ENCODE data around the gene SDR42E2.
"Not testable (repeated sequence)": the region's sequence is repeated elsewhere in the genome, so short reads cannot be mapped to it uniquely, and the experiment has no call there.

Gene SDR42E2

GRCh38 chr16:22214889-22215288 lies 52.6 kb downstream of the SDR42E2 start:
- no peak for DNase-seq

DNA sequence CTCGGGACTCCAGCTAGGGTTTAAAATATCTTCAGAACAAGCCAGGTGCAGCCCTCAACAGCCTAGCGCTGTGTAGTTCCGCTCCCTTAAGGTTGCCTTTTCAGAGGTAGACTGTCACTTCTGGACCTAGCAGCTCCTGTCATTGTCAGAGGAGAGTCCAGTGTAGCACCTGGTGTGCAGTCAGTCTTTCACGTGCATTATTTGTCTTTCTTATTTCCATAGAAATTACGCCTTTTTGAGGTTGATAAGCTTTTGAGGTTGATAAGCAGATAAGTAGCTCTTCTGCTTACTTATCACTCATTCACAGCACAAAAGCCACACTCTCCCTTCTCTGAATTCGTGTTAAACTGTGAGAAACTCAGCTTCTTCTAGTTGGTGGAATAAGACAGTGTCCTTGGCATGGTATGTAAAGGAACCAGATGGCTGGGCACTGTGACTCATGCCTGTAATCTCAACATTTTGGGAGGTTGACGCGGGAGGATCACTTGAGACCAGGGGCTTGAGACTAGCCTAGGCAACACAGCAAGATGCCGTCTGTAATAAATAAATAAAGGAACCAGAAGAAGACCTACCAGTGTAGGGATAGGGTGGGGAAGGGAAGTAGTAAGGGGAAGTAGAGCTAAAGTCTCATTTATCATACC lies 54.0 kb downstream of the SDR42E2 start:
- no peak for DNase-seq

GRCh38 chr16:22216832-22217225 lies 54.5 kb downstream of the SDR42E2 start:
- DNase-seq: not testable (repeated sequence)

DNA sequence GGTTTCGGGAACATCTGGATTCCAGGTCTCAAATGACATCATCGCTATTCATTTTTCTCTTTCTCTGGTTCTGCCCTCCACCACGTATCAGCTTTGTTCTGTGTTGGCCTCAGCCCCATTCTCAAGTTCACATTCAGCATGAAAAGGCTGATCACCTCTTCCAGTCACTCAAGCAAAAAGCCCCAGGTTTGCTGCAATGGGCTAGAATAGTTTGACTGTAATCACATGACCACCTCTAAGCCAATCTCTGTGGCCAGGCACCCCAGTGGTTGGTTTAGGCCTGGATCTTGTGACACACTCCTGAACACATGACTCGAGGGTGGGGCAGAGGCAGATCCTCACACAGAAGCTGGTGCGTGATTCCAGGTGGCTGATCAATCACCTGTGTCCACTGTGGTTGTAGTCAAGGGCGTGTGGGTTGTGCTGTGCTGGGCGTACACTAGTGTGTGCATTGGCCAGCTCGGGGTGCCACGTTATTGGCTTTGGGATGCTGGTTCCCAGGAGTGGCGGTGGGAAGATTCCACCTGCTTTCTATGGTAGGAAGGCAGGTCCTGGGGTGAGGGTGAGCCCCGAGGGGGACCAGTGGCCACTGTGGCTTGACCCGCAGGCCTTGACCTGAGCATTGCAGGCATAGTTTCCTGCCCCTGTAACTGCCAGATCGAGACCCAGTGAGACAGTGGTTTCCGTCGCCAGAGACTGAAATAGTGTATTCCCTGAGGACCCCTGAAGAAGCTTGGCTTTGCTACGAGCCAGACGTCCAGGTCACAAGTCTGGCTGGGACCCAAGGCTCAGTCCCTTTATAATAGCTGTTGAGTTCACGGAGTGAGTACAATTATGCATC lies 55.8 kb downstream of the SDR42E2 start:
- no peak for DNase-seq

DNA sequence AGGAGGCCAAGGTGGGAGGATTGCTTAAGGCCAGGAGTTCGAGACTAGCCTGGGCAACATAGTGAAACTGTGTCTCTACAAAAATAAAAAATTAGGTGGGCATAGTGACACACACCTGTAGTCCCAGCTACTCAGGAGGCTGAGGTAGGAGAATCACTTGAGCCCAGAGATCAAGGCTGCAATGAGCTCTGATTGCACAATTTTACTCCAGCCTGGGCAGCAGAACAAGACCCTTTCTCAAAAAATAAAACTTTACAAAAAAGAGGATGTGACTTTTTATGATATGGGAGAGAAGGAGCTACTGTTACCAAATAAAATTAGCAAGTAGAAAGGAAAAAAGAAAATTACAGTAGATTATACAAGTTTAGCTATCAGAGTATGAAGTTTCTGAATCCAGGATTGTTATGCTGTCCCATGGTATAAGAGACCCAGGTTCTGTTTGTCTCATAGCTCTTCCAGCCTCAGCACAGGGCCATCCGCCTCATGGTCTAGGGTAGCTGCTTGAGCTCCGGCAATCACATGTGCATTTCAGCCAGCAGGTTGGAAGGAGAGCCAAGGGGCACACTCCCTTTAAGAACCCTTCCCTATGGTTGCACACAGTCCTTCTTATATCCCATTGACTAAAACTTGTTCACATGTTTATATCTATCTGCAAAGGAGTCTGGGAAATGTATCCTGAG lies 57.2 kb downstream of the SDR42E2 start:
- no peak for DNase-seq

- DNase-seq: no peak
These were observed 57.7 kb downstream of the SDR42E2 start for GRCh38 chr16:22220069-22220440.

DNA sequence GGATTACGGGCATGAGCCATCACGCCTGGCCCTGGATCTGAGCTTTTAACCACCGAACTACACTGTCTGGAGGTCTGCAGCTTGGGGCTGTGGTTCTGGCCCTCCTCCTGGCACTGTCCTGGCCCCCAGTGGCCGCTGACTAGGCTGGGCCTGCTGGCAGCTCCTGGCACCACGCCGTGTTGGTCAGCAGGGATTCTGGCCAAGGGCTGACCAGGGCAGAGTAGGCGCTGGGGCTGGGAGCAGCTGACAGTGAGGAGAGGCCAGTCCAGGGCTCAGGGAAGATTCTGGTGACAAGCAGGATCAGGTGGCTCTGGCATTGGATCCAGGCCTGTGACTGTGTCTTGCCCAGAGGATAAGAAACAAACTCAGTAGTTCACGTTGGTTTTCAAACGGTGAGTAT lies 58.4 kb downstream of the SDR42E2 start:
- DNase-seq: no peak

DNA sequence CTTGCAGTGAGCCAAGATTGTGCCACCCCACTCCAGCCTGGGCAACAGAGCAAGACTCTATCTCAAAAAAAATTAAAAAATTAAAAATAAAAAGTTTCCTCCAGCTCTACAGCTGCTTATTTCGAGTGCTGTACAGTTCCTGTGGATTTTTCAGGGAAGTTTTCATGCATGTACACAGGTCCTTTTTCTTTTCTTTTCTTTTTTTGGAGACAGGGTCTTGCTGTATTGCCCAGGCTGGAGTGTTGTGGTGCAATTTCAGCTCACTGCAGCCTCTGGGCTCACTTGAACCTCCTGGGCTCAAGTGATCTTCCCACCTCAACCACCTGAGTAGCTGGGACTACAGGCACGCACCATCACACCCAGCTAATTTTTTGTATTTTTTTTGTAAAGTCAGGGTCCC lies 59.7 kb downstream of the SDR42E2 start:
- DNase-seq: no peak

GRCh38 chr16:22222998-22223397 lies 60.7 kb downstream of the SDR42E2 start:
- DNase-seq: no peak

DNA sequence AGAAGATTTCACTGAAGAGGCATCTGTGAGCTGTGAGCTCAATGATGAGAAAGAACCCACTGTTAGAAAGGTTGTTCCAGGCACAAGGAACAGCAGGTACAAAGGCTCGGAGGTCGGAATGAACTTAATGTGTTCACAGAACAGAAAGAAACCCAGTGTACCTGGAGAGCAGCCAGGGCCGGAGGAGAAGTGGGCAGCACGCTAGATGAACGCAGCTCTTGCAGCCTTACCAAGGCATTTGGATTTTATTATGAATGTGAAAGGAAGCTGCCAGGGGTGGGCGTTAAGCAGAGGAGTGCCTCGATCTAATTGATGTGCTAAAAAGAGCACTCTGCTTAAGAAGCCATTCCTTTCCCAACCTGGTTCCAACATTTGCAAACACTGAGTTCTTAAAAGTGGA lies 62.8 kb downstream of the SDR42E2 start:
- no peak for DNase-seq

DNA sequence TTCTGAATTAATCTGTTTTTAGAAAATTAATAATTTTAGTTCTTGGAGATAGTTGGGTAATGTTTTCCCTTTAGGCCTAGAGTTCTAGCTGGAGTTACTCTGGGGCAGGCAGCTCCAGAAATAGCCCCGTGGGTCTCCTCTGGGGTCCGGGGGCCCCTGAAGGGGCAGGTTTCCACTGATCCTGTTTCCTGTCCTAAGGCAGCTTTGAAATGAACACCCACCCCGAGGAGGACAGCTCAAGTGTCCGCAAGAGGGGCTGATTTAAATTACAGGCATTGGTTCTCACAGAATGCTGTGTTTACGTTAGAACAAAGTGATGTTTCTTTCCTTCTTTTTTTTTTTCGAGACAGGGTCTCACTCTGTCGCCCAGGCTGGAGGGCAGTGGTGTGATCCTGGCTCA lies 67.6 kb downstream of the SDR42E2 start:
- no peak for DNase-seq

- DNase-seq: peak; percentile 4
These were observed 70.2 kb downstream of the SDR42E2 start for GRCh38 chr16:22232277-22233036.

- DNase-seq: no peak
These were observed 70.7 kb downstream of the SDR42E2 start for GRCh38 chr16:22233037-22233372.

DNA sequence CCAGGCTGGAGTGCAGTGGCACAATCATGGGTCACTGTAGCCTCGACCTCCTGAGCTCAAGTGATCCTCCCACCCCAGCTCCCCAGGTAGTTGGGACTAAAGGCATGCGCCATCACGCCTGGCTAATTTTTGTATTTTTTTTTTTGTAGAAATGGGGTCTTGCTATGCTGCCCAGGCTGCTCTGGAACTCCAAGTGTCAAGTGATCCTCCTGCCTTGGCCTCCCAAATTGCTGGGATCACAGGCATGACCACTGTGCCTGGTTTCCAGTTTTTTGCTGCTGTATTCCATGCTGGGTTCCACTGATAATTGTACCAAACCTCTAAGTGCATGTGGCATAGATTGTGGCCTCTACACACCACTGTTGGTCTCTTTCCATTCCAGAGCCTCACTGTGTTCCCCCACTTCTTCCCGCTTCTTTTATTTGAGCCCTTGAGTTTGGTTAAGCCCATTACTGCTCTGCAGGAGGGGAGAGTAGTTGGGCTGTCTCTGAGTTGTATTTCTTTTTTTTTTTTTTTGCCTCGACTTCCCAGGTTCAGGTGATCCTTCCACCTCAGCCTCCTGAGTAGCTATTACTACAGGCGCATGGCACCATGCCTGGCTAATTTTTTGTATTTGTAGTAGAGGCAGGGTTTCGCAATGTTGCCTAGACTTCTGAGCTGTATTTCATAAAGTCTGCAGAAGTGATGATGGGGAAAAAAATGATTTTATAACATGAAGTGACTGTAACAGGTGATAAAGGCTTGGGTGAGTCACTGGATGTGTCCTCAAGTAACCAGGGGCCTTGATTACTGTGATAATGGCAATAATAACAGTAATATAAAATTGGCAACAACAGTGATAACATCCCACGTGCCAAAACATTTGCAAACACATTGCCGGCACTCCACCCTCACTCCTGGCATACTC lies 73.8 kb downstream of the SDR42E2 start:
- no peak for DNase-seq

GRCh38 chr16:22239131-22239805 lies 77.0 kb downstream of the SDR42E2 start:
- no peak for DNase-seq

DNA sequence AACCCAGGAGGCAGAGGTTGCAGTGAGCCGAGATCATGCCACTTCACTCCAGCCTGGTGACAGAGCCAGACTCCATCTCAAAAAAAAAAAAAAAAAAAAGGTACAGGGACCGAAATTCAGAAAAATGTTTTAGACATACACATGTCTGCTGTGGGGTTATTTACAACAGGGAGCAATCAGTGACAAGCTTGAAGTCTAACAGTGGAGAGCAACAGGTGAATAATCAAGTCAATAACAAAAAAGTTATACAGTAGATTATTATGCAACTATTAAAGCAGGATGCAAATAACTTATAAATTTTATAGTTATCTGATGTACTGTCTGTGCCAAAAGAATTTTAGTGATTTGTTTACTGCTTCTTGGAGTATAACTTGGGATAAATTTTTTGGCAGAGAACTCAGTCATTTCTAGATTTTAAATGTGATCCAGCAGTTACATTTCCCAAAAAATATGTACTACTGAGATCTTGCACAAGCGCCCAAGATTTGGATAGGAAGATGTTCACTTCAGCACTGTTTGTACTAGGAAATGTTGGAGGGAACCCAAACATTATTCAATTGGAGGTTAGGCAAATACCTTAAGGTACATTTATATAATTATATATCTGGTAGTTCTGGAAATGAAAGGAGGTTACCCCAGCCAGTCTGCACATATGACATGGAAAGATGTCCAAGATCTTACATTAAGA lies 77.9 kb downstream of the SDR42E2 start:
- no peak for DNase-seq
